Esophagus muscularis mucosa (tissue), 3 donors: ENCODE measurements around the gene AMHR2.

Experiments used
- CTCF ChIP-seq, 3 experiments: fragments of 200-600 bp in 2 of 3; fragments of 450-650 bp in 1 of 3; sonication (generic) in 2 of 3; IDR thresholded peaks; one replicate each; pipeline ENCODE4 v1.5.1; 2017 to 2019; ENCODE audit warnings: antibody characterized with exemption in 3 of 3, mild to moderate bottlenecking in 2 of 3, moderate library complexity in 1 of 3
- EP300 ChIP-seq: sonication (generic); formaldehyde crosslinking; IDR thresholded peaks from one replicate; pipeline ENCODE4 v1.6.1; 2017; ENCODE audit warnings: antibody characterized with exemption

- TF ChIP-seq CTCF (IDR thresholded peaks at IDR 0.05) (peak; percentile 76 to 97 (median 92)), EP300 (no peak)
These were observed 28.1 kb downstream of the AMHR2 start, which contains the start of gene PCBP2 for GRCh38 chr12:53451661-53452158.
